HG03066 (cell line): ENCODE data around the gene SREBF2.
"Not testable (repeated sequence)": the region's sequence is repeated elsewhere in the genome, so short reads cannot be mapped to it uniquely, and the experiment has no call there.

Source experiments
- ATAC-seq: cut with Tn5 transposase; IDR thresholded peaks from one replicate; pipeline ENCODE4 v1.9.1; 2021; ENCODE audit warnings: low read depth; ENCODE audit not compliant: unreplicated experiment

Gene SREBF2

DNA sequence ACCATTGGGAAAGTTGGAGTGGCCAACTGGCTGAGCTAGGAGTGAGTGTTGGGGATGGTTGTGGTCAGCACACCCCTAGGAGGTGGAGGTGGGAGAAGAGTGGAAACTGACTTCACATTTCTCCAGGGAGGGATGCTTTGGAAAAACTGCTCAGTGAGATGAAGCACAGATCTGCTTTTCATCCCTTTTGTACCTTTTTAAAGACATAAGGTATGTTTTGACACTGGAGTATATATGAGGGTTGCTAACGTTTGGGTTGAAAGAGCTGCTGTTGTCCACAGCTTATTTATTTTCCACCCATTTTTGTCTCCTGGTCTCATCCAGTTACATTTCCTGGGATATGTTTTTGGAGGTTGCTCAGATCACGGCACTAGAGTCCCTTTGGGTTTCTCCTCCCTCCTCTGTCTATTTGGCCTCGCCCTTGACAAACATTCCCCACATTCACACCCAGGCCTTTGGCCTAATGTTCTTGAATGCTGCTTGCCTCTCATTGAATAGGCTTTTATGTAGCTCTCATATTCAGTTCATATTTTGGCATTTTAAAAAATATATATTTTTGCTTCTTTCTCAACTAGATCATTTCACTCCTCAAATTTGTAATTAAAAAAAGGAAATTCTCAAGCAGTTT lies 8.3 kb downstream of the SREBF2 start:
- no peak for ATAC-seq

DNA sequence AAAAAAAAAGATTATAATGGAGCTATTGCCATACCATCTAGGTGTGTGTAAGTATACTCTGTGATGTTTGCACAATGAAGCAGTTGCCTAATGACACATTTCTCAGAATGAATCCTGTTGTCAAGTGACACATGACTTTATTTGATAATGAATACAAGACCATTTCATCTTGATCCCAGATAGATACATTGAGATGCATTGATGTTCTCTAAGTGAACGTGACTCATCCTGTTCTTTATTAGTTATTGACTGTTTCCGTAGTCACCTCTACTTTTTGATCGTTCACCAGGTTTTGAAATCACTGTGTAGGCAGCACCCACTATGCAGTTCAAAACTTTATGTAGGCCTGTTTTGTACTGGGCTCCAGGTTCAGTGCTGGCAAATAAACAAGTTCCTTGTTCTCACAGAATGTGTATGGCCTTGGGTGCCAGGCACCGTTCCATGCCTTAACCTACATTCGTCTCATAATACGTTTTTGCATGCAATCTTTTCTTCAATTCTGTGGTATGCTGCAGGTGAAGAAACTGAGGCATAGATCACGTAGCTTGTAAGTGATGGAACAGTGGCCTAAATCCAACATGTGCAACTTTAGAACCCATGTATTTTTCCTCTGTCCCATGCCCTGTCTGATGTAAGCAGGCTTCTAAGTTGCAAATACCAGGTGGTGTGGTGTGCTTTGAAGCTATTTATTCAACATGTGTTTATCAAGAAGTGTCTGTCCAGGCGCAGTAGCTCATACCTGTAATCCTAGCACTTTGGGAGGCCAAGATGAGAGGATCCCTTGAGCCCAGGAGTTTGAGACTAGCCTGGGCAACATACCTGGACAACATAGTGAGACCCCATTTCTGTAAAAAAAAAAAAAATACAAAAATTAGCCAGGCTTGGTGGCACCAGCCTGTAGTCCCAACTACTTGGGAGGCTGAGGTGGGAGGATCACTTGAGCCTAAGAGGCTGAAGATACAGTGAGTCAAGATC lies 10.4 kb downstream of the SREBF2 start:
- ATAC-seq = no peak

DNA sequence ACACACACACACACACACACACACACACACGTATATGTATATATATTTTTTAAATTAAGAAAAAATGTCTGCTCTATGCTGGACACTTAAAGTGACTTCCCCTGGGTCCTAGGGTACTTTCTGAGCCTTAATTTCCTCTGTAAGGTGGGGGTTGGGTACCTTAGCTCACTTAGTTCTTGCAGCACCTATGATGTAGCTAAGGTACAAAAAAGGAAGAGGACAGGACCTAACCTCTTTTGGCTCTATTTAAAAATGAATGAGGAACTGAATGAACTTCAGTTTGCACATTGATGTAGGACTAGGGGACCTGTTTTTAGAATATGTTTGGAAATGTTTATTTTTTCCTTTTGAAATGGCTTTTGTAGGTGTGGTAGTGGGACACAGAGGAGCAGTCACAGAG lies 11.1 kb downstream of the SREBF2 start:
- ATAC-seq = no peak

DNA sequence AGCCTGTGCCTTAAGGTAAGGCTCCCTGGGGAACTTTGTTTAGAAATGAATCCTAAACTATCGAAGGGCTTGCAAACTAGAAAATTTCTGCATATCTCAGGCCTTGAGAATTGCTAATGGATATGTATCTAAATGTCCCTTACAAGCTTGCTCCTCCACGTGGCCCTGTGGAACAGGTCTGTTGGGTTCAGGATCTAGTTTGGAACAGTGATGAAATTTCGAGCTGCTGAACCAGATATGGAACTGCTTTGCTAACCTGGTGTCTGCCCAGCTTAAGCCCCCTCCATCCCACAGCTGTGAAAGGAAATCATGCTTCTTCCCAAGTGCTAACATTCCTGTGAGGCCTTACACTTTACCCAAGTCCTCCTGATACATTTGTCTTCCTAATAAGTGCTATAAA lies 11.6 kb downstream of the SREBF2 start:
- no peak for ATAC-seq

DNA sequence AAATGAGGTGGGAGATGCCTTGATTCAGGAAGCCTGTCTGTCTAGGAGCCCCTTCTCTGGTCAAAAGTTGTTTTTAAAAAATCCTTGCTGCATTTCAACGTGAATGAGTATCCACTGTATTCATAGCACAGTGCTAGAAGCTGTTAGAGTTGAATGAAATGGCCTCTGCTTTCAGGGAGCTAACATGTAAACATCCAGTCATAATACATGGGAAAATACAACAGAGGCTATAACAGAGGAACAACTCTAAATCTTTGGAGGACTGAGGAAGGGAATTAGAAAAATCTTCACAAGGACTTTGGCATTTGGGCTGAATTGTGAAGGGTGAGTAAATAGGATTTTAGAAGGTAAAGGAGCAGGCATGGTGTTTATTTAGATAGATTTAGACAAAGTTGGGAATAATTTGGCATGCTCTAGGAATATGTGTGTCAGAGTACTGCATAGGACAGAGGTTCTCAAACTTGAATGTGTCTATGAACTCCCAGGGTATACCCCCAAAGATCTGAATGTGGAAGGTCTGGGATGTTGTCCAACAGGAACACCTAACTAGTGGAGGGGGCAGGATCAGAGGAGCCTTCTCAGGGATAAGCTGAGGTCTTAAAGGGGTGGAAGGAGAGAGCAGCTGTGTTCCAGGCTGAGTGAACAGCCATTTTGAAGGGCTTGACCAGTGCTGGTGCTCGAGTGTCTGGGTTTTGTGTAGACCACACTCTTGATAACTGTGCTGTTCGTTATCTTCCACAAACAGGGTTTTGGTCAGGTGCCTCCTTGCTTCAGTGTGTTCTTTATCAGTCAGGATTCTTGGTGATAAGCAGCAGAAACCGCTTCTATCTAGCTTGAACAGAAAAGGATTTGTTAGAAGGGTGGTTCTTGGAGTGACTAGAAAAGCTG lies 12.7 kb downstream of the SREBF2 start:
- no peak for ATAC-seq

DNA sequence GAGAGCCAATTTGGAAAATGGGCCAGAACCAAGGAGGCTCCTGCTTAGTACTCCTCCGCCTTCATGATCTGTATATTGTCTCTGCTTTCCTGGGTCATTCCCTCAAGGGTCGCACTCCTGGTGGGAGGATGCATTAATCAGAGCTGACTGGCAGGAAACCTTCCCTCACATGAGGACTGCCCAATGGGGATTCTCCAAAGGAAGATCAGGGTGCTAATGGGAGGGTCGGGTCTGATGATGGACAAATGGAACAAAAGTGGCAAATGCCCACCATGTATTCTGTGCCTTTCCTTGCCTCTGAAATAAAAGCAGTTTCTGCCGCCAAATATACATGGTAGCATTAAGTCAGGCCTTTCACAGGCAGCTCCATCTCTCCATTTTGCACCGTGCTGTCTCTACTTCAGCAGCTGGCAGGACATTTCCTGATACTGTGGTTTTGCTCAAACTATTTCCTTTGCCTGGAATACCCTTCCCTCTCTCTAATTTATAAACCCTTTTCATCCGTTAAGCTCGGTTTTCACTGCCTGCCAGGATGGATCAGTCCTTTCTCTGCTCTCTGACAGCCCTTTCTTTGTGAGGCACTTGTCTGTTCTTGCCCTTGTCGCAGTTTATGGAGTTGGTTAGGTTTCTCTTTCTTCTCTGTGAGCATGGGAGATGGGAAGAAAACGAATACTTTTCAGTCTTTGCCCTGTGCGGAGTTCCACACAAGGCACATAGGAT lies 13.5 kb downstream of the SREBF2 start:
- ATAC-seq = no peak

DNA sequence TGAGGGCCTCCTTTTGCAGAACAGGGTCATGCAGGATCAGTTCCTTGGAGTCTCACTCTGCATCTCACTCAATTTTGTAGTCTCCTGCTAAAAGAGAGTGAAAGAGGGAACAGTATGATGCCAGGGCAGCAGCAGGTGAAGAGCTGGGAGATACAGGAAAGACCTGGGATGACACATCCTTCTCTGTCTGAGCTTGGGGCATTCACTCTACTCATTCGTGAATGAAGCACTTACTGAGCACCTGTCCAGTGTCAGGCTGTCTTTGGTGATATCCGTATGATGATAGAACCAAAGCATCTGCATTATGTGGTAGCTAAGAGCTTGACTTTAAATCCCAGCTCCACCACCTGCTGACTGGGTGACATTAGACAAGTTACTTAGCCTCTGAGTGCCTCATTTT lies 14.4 kb downstream of the SREBF2 start:
- ATAC-seq = no peak

DNA sequence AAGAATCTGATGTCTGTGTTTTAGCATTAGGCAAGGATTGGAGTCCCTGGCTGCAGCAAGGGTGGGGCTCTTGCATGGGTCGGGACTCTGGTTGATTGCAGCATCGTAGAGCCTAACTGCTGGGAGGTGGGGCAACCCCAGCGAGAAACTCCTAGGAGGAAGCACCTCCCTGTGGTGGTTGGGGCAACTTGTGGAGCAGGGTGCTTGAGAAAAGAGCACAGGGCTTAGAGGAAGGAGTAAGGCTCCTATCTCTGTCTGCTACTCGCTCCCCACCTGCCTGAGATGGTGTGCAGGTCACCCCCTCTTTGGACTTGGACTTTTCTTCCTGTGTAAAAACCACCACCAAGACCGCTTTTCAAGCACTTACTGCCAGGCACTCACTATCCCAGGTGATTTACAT lies 15.6 kb downstream of the SREBF2 start:
- no peak for ATAC-seq

DNA sequence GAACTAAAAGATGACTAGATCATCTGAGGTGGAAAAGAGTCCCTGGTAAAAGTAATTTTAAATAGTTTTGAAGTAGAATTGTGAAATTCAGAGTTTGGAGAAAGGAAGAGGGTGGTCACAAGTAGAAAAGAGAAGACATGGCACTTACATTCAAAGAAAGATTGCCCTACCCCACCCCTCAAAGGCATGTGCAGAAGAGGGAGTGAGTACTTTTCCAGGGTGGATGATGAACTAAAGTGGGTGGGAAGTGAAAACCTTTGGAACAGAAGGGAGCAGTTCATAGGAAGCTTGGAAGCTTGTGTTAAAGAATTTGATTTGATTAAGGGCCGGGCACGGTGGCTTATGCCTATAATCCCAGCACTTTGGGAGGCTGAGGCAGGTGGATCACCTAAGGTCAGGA lies 23.6 kb downstream of the SREBF2 start:
- no peak for ATAC-seq

DNA sequence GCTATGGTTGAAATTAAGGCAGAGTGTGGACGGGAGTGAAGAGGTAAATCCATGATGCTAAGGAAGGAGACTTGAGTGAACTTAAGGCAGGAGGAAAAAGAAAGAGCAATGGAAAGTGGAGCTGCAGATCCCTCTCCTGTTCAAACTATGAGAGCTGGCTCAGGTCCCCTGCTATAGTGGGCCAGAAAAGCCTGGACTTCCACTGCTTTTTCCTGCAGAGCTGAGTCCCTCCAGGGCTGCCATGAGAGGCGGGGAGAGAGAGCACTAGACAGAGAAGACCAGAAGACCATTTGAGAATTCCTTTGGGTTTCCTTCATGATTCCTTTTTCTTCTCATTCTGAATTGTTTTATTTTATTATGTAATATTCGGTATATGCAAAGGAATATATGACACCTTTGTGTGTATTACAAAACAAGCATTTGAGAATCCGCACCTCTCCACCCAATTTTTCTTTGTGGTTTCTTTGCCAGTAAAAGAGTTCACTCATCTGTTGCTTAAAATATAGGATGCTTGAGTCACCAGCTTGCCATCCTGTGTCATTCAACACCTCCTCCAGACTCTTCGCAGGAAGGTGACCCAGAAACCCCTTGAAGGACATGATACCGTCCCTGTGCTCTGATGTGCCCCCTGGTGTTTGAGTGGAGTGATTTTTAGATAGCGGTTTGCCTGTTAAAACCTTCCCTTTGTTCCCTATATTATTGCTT lies 24.4 kb downstream of the SREBF2 start:
- no peak for ATAC-seq

DNA sequence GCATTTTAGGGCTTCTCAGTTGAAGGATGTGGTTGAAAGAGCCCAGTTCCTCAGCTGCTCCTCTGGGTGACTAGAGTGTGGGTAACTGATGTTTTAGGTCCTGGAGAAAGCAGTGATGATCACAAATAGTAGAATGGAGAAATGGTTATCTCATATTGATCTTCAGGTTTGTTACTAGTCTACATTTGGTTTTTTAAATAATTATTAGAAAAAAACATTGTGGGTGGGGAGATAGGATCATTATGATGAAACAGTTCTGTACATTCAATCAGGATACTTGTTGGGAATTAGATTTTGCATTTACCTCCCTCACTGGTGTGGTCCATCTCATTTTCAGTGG lies 24.9 kb downstream of the SREBF2 start:
- no peak for ATAC-seq

DNA sequence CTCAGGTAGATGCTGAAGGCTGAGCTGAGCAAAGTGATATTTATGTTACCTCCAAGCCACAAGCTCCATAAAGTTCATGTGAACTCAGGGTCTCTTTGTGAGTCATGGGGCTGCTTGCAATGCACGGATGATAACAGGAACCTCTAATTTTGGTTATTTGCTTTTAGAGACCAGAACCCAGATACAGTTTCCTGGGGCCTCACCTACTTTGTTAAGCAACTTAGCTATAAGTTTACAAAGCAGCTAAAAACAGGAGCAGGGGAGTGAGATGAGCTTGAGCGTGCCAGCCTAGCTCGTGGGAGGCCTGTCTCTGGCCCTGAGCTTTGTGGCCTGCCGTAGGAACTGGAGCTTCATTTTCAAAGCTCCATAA lies 29.2 kb downstream of the SREBF2 start:
- ATAC-seq = peak; percentile 54

DNA sequence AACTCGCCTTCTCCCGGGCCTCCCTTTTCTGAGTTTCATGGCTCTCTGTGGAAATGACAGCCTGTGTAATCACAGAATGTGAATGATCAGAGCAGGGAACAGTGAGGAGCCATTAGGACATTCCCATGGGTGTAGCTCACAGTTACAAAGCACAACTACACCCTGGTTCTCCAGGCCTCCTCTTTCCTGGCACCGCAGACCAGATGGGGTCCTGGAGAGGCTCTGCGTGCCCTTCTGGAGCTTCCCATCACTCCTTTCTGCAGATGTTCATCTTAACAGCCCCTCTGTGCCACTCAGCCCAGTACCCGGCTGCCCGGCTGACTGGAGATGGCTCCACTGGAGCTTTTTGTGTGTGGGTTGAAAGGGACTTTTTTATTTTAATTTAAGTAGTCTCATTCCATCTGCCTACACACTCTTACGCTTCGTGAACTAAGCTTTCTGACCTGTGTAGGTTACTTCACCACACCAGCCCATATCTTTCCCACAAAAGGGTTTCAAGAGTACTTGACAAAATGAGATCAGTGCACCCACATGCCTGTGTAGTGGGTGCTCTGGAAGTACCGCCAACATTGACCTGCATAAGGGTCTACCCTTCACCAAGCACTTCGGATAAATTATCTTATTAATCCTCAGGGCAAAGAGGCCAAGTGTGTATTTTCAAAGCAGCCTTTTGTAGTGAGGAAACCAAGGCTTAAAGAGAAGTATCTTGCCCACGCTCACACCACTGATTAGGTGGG lies 29.8 kb downstream of the SREBF2 start:
- ATAC-seq = peak; percentile 59

DNA sequence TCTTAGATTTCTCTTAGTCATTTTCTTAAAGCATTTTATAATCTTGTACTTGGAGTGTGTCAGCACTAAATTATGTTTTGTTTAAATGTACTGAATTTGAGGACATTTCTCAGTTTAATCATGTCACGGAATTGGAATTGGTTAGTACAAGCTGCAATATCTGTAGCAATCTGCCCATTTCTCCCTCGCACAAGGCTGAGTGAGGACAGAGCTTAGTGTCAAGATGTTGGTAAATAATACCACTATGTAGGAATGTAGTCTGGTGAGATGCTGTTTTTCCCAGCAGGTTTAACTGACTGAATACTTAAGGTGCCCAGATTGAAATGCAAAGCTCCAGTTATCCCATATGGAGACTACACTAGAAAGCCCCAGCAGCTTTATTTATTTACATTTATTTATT lies 30.6 kb downstream of the SREBF2 start:
- ATAC-seq = no peak

DNA sequence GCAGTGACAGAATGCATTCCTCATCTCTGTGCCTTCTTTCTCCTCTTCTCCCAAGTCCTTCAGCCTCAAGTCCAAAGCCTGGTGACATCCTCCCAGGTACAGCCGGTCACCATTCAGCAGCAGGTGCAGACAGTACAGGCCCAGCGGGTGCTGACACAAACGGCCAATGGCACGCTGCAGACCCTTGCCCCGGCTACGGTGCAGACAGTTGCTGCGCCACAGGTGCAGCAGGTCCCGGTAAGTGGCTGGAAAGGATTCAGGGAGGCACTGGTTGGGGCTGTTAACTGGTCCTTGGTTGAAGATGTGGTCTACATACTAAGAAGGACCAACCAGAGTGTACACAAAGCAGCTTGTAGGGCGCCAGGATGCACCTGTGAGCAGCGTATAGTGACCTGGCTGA lies 35.7 kb downstream of the SREBF2 start:
- ATAC-seq = no peak

DNA sequence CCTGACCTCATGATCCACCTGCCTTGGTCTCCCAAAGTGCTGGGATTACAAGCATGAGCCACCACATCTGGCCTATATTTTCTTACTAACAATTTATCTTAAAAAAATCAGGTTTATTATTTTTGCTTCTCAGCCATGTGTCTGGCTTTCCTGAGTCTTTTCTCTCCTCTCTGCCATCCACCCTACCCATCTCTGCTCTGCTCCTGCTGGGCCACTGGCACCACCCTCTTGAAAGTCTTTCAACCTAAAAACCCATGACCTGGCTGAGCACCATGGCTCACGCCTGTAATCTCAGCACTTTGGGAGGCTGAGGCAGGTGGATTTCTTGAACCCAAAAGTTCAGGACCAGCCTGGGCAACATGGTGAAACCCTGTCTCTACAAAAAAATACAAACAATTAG lies 37.2 kb downstream of the SREBF2 start:
- not testable (repeated sequence) for ATAC-seq

DNA sequence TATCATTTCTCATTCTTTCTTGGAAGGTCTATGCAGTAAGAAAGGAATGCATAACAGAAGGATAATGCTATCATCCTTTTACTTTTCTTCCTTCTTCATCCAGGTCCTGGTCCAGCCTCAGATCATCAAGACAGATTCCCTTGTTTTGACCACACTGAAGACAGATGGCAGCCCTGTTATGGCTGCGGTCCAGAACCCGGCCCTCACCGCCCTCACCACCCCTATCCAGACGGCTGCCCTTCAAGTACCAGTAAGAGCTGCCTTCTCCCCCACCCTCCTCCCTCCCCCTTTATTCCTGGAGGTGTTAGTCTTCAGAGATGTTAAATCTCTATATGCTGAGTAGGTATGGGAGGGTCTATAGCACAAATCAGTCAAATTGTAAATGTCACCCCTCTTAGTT lies 37.9 kb downstream of the SREBF2 start:
- no peak for ATAC-seq

DNA sequence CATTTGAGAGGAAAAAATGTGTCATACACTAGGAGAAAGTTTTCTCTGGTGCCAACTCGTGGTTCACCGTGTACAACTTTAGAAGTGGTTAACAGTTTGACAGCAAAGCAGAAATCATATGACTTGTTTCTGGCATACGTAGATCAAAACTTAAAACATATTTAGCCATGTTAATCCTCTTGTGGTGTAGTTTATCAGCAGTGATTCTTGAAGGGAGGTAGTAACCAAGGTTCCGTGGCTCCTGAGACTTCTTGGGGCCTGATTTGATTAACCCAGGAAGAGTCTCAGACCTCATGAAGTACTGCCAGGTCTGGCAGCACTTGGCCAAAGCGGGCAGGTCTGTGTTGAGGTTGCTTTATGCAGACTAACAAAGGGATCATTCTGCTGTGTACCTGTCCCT lies 40.5 kb downstream of the SREBF2 start:
- ATAC-seq = no peak

DNA sequence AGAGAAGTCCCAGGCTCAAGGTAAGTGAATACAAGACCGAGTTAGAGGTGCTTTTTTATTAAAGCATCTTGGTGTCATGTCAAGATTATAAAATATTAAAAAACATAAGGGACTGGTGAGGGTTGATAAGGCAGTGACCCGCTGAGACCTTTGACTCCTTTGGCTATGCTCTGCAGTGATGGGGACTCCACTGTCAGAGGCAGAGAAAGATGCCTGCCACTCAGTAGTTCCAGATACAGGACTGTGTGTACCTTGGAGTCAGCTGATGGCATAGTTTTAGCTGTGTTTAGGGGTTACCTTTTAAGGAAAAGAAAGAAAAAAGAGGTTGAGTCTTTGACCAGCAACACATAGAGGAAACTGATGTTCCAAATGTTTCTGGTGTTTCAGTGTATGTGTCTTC lies 41.2 kb downstream of the SREBF2 start:
- no peak for ATAC-seq
